K562 (cell line): ENCODE results near the gene PACS2.

Source experiments
- BDP1 ChIP-seq: IDR thresholded peaks from 3 replicates; pipeline ENCODE4 v1.6.1; 2011; ENCODE audit not compliant: insufficient read length, insufficient read depth
- ETS2 ChIP-seq: IDR thresholded peaks from 2 replicates; pipeline ENCODE4 v1.6.1; 2016; ENCODE audit warnings: borderline replicate concordance, missing genetic modification characterization, mild to moderate bottlenecking, moderate library complexity, missing compliant biosample characterization; ENCODE audit not compliant: poor library complexity, severe bottlenecking
- JUN ChIP-seq, 2 experiments: sonication (generic) in 1 of 2; formaldehyde crosslinking in 1 of 2; IDR thresholded peaks; 2 replicates each; pipeline versions ENCODE4 v1.6.1 to v1.8.0; 2012 to 2022; ENCODE audit warnings: borderline replicate concordance in 2 of 2, mild to moderate bottlenecking in 2 of 2, improper control_type of control experiment in 1 of 2, low read depth in 1 of 2, low read length in 1 of 2, missing genetic modification reagents in 1 of 2
- RCOR1 ChIP-seq, 2 experiments: IDR thresholded peaks; 2 replicates each; pipeline ENCODE4 v1.6.1; 2012; ENCODE audit warnings: low read depth in 2 of 2, low read length in 2 of 2, borderline replicate concordance in 1 of 2, improper control_type of control experiment in 1 of 2
- SIRT6 ChIP-seq: IDR thresholded peaks from one replicate; pipeline ENCODE4 v1.6.1; 2012; ENCODE audit warnings: low read depth, mild to moderate bottlenecking, control low read depth, inconsistent platforms, low read length, moderate library complexity
- YBX1 ChIP-seq: fragments of 450-650 bp; IDR thresholded peaks from 2 replicates; pipeline ENCODE4 v1.7.1; 2016; ENCODE audit warnings: mild to moderate bottlenecking
- TF ChIP-seq, protein P1 (sequence below): sonication (generic); formaldehyde crosslinking; IDR thresholded peaks from 2 replicates; pipeline ENCODE4 v1.8.0; 2022; ENCODE audit warnings: missing genetic modification reagents, mild to moderate bottlenecking, borderline replicate concordance
- TF ChIP-seq, protein P2 (sequence below): sonication (generic); formaldehyde crosslinking; IDR thresholded peaks from 2 replicates; pipeline ENCODE4 v1.9.0; 2022; ENCODE audit warnings: mild to moderate bottlenecking, missing genetic modification reagents
- TF ChIP-seq, protein P3 (sequence below), 2 experiments: fragments of 450-650 bp in 1 of 2; IDR thresholded peaks; 2 replicates each; pipeline ENCODE4 v1.6.1; 2011 to 2017; ENCODE audit warnings: low read depth in 2 of 2, antibody characterized with exemption in 1 of 2, borderline replicate concordance in 1 of 2, low read length in 1 of 2, mild to moderate bottlenecking in 1 of 2, mixed read lengths in 1 of 2; ENCODE audit not compliant: control insufficient read depth in 1 of 2
- TF ChIP-seq, protein P4 (sequence below): sonication (generic); formaldehyde crosslinking; IDR thresholded peaks from 2 replicates; pipeline ENCODE4 v1.5.0; 2020; ENCODE audit warnings: missing genetic modification reagents
- TF ChIP-seq, protein P5 (sequence below), 3 experiments: IDR thresholded peaks in 2 of 3; conservative IDR thresholded peaks in 1 of 3; 2 replicates each; pipeline ENCODE4 v1.5.1; 2011 to 2012; ENCODE audit warnings: low read length in 3 of 3, mild to moderate bottlenecking in 3 of 3, control low read depth in 2 of 3, improper control_type of control experiment in 1 of 3, inconsistent platforms in 1 of 3, low read depth in 1 of 3, mixed read lengths in 1 of 3, moderate library complexity in 1 of 3; ENCODE audit not compliant: insufficient read depth in 2 of 3

DNA sequence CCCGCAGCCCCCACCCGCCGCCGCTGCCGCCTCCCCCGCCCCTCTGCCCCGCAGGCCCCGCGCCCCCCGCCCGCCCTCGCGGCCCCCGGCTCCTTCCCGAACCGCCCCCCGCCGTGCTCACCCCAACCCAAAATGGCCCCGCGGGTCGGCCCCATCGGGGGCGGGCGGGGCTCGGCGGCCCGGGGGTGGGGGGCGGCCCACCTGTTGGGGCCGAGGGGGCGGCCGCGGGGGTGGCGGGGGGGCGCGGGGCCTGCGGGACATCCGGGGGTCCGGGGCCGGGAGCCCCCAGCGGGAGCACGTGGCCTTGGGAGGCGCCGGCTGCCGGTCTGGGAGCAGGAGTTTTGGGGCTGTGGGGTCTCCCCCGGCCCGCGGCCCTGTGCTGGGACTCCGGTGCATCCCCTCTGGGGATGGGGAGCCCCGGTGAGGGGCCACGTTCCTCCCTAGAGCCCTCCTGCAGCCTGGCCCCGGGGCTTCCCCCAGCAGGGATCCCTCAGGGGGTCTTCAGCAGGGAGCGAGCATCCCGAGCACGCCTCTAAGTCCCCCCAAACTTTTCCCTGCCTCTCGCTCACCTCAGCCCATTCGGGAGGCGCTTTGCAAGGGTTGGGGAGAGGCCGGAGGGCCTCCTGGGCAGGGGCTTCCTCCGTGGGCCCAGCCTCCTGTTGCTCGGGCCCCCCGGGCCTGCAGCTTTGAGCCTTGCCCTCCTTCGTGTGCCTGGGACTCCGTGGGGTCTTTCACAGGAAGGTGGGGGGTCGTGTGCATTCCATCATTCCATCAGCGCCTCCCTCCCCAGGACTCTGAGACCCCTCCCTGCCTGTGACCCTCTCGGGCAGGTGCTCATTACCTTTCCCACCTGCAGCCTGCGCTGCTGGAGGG is 105.8 kb downstream of the PACS2 start:
- TF ChIP-seq, protein P1, sequence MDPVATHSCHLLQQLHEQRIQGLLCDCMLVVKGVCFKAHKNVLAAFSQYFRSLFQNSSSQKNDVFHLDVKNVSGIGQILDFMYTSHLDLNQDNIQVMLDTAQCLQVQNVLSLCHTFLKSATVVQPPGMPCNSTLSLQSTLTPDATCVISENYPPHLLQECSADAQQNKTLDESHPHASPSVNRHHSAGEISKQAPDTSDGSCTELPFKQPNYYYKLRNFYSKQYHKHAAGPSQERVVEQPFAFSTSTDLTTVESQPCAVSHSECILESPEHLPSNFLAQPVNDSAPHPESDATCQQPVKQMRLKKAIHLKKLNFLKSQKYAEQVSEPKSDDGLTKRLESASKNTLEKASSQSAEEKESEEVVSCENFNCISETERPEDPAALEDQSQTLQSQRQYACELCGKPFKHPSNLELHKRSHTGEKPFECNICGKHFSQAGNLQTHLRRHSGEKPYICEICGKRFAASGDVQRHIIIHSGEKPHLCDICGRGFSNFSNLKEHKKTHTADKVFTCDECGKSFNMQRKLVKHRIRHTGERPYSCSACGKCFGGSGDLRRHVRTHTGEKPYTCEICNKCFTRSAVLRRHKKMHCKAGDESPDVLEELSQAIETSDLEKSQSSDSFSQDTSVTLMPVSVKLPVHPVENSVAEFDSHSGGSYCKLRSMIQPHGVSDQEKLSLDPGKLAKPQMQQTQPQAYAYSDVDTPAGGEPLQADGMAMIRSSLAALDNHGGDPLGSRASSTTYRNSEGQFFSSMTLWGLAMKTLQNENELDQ (CRISPR knock-in tag), result no peak
- TF ChIP-seq RCOR1 (IDR thresholded peaks at IDR 0.05; ENCODE audit: borderline replicate concordance in 1 of 2, low read depth in 2 of 2, low read length in 2 of 2) (no peak), YBX1 (no peak), SIRT6 (no peak), ETS2 (no peak), BDP1 (no peak), JUN (IDR thresholded peaks at IDR 0.05; ENCODE audit: borderline replicate concordance, low read depth, low read length) (no peak), JUN (CRISPR knock-in tag; IDR thresholded peaks at IDR 0.05; ENCODE audit: borderline replicate concordance) (no peak)
- TF ChIP-seq, protein P2, sequence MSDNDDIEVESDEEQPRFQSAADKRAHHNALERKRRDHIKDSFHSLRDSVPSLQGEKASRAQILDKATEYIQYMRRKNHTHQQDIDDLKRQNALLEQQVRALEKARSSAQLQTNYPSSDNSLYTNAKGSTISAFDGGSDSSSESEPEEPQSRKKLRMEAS (CRISPR knock-in tag), result no peak
- TF ChIP-seq, protein P3, sequence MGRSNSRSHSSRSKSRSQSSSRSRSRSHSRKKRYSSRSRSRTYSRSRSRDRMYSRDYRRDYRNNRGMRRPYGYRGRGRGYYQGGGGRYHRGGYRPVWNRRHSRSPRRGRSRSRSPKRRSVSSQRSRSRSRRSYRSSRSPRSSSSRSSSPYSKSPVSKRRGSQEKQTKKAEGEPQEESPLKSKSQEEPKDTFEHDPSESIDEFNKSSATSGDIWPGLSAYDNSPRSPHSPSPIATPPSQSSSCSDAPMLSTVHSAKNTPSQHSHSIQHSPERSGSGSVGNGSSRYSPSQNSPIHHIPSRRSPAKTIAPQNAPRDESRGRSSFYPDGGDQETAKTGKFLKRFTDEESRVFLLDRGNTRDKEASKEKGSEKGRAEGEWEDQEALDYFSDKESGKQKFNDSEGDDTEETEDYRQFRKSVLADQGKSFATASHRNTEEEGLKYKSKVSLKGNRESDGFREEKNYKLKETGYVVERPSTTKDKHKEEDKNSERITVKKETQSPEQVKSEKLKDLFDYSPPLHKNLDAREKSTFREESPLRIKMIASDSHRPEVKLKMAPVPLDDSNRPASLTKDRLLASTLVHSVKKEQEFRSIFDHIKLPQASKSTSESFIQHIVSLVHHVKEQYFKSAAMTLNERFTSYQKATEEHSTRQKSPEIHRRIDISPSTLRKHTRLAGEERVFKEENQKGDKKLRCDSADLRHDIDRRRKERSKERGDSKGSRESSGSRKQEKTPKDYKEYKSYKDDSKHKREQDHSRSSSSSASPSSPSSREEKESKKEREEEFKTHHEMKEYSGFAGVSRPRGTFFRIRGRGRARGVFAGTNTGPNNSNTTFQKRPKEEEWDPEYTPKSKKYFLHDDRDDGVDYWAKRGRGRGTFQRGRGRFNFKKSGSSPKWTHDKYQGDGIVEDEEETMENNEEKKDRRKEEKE (IDR thresholded peaks at IDR 0.05; ENCODE audit: borderline replicate concordance in 1 of 2, control insufficient read depth in 1 of 2, low read depth in 2 of 2, low read length in 1 of 2), result no peak
- TF ChIP-seq, protein P4, sequence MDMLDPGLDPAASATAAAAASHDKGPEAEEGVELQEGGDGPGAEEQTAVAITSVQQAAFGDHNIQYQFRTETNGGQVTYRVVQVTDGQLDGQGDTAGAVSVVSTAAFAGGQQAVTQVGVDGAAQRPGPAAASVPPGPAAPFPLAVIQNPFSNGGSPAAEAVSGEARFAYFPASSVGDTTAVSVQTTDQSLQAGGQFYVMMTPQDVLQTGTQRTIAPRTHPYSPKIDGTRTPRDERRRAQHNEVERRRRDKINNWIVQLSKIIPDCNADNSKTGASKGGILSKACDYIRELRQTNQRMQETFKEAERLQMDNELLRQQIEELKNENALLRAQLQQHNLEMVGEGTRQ (CRISPR knock-in tag), result no peak
- TF ChIP-seq, protein P5, sequence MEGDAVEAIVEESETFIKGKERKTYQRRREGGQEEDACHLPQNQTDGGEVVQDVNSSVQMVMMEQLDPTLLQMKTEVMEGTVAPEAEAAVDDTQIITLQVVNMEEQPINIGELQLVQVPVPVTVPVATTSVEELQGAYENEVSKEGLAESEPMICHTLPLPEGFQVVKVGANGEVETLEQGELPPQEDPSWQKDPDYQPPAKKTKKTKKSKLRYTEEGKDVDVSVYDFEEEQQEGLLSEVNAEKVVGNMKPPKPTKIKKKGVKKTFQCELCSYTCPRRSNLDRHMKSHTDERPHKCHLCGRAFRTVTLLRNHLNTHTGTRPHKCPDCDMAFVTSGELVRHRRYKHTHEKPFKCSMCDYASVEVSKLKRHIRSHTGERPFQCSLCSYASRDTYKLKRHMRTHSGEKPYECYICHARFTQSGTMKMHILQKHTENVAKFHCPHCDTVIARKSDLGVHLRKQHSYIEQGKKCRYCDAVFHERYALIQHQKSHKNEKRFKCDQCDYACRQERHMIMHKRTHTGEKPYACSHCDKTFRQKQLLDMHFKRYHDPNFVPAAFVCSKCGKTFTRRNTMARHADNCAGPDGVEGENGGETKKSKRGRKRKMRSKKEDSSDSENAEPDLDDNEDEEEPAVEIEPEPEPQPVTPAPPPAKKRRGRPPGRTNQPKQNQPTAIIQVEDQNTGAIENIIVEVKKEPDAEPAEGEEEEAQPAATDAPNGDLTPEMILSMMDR (IDR thresholded peaks at IDR 0.05 in 2 of 3, conservative IDR thresholded peaks at IDR 0.05 in 1 of 3; ENCODE audit: insufficient read depth in 2 of 3, low read depth in 1 of 3, low read length in 3 of 3), result no peak
